ENCODE results near the gene FGGY.

DNA sequence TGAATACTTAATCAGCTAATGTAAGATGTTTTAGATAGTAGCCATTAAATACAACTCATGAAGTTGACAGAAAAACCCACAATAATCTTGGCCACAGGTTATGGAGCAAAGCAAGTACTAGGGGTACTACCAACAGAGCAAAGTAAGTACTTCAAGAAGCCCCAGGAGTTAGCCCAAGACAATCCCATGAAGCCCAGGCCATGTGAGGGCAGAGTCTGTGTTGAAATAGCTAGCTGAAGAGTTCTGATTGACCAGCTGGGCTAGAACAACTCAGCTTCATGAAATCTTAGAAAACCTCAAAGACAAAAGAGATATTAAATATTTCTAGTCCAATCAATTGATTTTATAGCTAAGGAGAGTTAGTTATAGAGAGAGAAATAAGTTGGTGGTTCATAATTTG, 304.9 kb downstream of the FGGY start:
- TF ChIP-seq, protein P1, sequence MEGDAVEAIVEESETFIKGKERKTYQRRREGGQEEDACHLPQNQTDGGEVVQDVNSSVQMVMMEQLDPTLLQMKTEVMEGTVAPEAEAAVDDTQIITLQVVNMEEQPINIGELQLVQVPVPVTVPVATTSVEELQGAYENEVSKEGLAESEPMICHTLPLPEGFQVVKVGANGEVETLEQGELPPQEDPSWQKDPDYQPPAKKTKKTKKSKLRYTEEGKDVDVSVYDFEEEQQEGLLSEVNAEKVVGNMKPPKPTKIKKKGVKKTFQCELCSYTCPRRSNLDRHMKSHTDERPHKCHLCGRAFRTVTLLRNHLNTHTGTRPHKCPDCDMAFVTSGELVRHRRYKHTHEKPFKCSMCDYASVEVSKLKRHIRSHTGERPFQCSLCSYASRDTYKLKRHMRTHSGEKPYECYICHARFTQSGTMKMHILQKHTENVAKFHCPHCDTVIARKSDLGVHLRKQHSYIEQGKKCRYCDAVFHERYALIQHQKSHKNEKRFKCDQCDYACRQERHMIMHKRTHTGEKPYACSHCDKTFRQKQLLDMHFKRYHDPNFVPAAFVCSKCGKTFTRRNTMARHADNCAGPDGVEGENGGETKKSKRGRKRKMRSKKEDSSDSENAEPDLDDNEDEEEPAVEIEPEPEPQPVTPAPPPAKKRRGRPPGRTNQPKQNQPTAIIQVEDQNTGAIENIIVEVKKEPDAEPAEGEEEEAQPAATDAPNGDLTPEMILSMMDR (IDR thresholded peaks at IDR 0.05) = no peak
- TF ChIP-seq POLR2A (IDR thresholded peaks at IDR 0.05) = no peak
